Embryonic facial prominence (tissue), 1 donor: ENCODE data around the gene SEC11A.
A peak's percentile ranks its signal among the peaks of the same experiment; 100 is the strongest.
"Not testable (repeated sequence)": the region's sequence is repeated elsewhere in the genome, so short reads cannot be mapped to it uniquely, and the experiment has no call there.

ENCODE experiments used
- DNase-seq: peaks from one replicate; pipeline ENCODE4 v3.0.0-alpha.2; 2016; ENCODE audit errors: extremely low spot score

SEC11A gene

GRCh38 chr15:84642640-84643039, 73.3 kb downstream of the SEC11A start:
- DNase-seq: not testable (repeated sequence)

GRCh38 chr15:84641871-84642270, 74.1 kb downstream of the SEC11A start:
- not testable (repeated sequence) for DNase-seq

DNA sequence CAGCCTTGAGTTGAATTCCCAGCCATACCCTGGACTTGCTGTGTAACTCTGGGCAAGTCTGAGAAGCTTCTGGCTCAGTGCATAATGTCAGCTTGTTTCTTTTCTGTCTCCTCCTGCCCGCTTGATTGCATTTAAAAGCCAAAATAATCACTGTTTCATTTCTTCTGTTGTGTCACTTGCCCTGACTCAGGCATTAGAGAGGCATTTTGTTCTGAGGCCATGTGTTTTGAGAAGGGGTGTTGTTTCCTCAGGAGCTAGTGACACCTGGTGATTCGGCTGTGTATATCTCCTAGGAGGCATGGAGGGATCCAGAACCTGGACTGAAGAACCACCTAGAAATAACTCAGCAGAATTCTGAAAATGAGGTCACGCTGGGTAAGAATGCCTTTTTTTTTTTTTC, 77.8 kb downstream of the SEC11A start:
- DNase-seq: no peak

DNA sequence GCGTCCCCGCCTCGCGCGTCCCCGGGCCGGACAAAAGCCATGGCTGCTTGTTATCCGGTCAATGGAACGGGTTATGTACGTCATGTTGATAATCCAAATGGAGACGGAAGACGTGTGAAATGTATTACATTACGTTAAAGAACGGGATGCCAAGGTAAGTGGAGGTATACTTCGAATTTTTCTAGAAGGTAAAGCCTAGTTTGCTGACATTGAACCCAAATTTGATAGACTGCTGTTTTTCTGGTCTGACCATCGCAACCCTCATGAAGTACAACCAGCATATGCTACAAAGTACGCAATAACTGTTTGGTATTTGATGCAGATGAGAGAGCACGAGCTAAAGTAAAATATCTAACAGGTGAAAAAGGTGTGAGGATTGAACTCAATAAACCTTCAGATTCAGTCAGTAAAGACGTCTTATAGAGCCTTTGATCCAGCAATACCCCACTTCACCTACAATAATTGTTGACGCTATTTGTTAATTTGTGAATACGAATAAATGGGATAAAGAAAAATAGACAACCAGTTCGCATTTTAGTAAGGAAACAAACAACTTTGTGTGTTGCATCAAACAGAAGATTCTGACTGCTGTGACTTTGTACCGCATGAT, 81.6 kb downstream of the SEC11A start:
- DNase-seq: no peak

GRCh38 chr15:84633311-84634227, 82.4 kb downstream of the SEC11A start:
- DNase-seq: peak; percentile 42

DNA sequence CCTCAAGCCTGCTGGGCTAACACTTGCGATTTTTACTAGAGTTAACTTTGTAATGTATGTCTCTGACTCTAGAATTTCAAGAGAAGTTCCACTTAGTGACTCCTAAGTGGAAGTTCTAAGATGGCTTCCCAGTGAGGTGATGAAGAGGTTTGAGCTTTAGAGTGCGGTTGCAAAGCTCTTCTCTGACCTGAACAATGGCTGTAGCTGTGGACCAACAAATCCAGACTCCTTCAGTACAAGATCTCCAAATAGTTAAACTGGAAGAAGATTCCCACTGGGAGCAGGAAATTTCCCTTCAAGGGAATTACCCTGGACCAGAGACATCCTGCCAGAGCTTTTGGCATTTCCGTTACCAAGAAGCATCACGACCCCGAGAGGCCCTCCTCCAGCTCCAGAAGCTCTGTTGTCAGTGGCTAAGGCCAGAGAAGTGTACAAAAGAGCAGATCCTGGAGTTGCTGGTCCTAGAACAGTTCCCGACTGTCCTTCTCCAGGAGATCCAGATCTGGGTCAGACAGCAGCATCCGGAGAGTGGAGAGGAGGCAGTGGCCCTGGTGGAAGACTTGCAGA, 84.2 kb downstream of the SEC11A start:
- DNase-seq: no peak

DNA sequence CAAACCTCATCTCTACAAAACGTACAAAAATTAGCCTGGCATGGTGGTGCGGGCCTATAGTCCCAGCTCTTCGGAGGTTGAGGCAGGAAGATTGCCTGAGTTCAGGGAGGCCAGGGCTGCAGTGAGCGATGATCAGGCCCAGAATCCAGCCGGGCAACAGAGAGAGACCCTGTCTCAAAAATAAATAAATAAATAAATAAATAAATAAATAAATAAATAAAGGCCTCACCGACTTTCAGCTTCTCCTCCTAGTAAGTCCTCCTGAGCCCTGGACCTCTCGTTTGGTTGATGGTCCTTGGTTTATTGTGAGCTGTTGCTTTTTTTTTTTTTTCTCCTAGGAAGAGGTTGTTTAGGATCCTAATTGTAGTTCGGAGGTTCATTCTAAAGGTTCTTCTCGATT, 86.9 kb downstream of the SEC11A start:
- no peak for DNase-seq

GRCh38 chr15:84625123-84625522, 90.8 kb downstream of the SEC11A start:
- DNase-seq: no peak

DNA sequence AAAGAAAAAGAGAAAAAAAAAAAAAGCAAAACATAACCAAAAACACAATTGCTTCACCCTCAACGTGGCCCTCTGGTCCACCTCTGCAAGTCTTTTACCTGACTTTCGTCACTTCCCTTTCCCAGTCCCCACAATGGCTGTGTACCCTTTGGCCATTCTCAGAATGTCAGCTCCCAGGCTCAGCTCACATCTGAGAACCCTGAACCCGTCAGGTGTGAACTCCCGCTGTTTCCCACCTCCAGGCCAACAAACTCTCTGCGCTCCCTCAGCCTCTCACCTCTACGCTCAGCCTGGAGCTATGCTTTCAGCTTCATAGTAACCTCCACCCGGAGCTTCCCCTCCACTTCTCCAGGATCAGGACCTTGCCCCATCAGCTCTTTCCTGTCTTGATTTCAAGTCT, 91.6 kb downstream of the SEC11A start:
- no peak for DNase-seq

DNA sequence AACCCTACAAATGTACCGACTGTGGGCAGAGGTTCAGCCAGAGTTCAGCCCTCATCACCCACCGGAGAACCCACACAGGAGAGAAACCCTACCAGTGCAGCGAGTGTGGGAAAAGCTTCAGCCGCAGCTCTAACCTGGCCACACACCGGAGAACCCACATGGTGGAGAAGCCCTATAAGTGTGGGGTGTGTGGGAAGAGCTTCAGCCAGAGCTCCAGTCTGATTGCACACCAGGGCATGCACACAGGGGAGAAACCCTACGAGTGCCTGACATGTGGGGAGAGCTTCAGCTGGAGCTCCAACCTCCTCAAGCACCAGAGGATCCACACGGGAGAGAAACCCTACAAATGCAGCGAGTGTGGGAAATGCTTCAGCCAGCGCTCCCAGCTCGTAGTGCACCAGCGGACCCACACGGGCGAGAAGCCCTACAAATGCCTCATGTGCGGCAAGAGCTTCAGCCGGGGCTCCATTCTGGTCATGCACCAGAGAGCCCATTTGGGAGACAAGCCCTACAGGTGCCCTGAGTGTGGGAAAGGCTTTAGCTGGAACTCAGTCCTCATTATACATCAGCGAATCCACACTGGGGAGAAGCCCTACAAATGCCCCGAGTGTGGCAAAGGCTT, 94.5 kb downstream of the SEC11A start:
- DNase-seq: no peak

DNA sequence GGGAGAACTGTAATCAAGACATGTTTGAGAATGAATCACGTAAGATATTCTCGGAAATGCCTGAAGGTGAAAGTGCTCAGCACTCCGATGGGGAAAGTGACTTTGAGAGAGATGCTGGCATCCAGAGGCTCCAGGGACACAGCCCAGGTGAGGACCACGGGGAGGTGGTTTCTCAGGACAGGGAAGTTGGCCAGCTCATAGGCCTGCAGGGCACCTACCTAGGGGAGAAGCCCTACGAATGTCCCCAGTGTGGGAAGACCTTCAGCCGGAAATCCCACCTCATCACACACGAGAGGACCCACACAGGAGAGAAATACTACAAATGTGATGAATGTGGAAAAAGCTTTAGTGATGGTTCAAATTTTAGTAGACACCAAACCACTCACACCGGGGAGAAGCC, 95.3 kb downstream of the SEC11A start:
- no peak for DNase-seq
